ENCODE measurements around the gene HSD11B2. TPM values are rescaled to one million over a fixed set of nuclear protein-coding genes. Genes with fewer than 3 reads are reported as not detected.

The HSD11B2 gene
- total RNA-seq, 1 donor from 2014 or later, result 6.0 TPM

- no peak overlapping the region for H3K4me3 Mint-ChIP-seq (ENCODE audit: unreplicated experiment)
- DNase-seq, result no peak
- H3K27ac Mint-ChIP-seq (ENCODE audit: unreplicated experiment), result no peak overlapping the region
- peaks cover 2% of the 10 kb centered on the region for H3K9me3 Mint-ChIP-seq (ENCODE audit: unreplicated experiment)
- H3K36me3 Mint-ChIP-seq (ENCODE audit: unreplicated experiment), result no peaks in the 10 kb centered on the region
- peaks cover 6% of the 10 kb centered on the region for H3K27me3 Mint-ChIP-seq (ENCODE audit: unreplicated experiment)
- TF ChIP-seq, protein P1, sequence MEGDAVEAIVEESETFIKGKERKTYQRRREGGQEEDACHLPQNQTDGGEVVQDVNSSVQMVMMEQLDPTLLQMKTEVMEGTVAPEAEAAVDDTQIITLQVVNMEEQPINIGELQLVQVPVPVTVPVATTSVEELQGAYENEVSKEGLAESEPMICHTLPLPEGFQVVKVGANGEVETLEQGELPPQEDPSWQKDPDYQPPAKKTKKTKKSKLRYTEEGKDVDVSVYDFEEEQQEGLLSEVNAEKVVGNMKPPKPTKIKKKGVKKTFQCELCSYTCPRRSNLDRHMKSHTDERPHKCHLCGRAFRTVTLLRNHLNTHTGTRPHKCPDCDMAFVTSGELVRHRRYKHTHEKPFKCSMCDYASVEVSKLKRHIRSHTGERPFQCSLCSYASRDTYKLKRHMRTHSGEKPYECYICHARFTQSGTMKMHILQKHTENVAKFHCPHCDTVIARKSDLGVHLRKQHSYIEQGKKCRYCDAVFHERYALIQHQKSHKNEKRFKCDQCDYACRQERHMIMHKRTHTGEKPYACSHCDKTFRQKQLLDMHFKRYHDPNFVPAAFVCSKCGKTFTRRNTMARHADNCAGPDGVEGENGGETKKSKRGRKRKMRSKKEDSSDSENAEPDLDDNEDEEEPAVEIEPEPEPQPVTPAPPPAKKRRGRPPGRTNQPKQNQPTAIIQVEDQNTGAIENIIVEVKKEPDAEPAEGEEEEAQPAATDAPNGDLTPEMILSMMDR (IDR thresholded peaks at IDR 0.05; ENCODE audit: partially characterized antibody, unreplicated experiment), result no peak
- peaks cover 2% of the 10 kb centered on the region for H3K4me1 Mint-ChIP-seq (ENCODE audit: low read depth, unreplicated experiment)
Measured at GRCh38 chr16:67407788-67408452, 23.0 kb upstream of the HSD11B2 start.

DNA sequence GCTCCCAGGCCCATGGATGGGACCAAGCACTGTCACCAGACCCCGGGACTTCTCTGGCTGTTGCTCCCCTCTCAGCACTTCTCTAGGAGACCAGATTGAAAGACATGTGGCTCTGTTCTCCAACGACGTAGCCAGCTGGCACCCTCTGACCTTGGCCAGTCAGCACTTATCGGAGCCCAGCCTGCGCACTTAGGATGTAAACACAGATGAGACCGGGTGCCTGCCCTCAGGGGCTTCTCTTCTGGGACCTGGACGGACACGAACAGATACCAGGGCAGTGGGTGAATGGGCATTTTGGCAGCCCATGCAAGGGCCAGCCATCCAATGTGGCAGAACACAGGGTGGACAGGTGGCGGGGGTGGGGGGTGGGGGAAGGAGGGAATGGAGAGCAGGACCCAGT lies 21.3 kb upstream of the HSD11B2 start:
- no peak overlapping the region for H3K4me3 Mint-ChIP-seq (ENCODE audit: unreplicated experiment)
- TF ChIP-seq, protein P1 (IDR thresholded peaks at IDR 0.05; ENCODE audit: partially characterized antibody, unreplicated experiment), result no peak
- H3K36me3 Mint-ChIP-seq (ENCODE audit: unreplicated experiment), result no peaks in the 10 kb centered on the region
- peaks cover 2% of the 10 kb centered on the region for H3K27me3 Mint-ChIP-seq (ENCODE audit: unreplicated experiment)
- peaks cover 2% of the 10 kb centered on the region for H3K4me1 Mint-ChIP-seq (ENCODE audit: low read depth, unreplicated experiment)
- no peak for DNase-seq
- peak overlapping the region; percentile 82 for H3K27ac Mint-ChIP-seq (ENCODE audit: unreplicated experiment)
- peaks cover 2% of the 10 kb centered on the region for H3K9me3 Mint-ChIP-seq (ENCODE audit: unreplicated experiment)

- no peak for DNase-seq
- Mint-ChIP-seq H3K4me3 (ENCODE audit: unreplicated experiment) (no peak overlapping the region), H3K9me3 (ENCODE audit: unreplicated experiment) (peaks cover 2% of the 10 kb centered on the region), H3K27ac (ENCODE audit: unreplicated experiment) (no peak overlapping the region), H3K27me3 (ENCODE audit: unreplicated experiment) (peaks cover 2% of the 10 kb centered on the region), H3K4me1 (ENCODE audit: low read depth, unreplicated experiment) (peaks cover 2% of the 10 kb centered on the region), H3K36me3 (ENCODE audit: unreplicated experiment) (no peaks in the 10 kb centered on the region)
- TF ChIP-seq, protein P1 (IDR thresholded peaks at IDR 0.05; ENCODE audit: partially characterized antibody, unreplicated experiment), result no peak
Measured at GRCh38 chr16:67411339-67411738, 19.6 kb upstream of the HSD11B2 start.

GRCh38 chr16:67412294-67412693 lies 18.6 kb upstream of the HSD11B2 start:
- DNase-seq, result no peak
- Mint-ChIP-seq H3K27ac (ENCODE audit: unreplicated experiment) (no peak overlapping the region), H3K27me3 (ENCODE audit: unreplicated experiment) (peaks cover 2% of the 10 kb centered on the region), H3K4me3 (ENCODE audit: unreplicated experiment) (no peak overlapping the region), H3K9me3 (ENCODE audit: unreplicated experiment) (peaks cover 5% of the 10 kb centered on the region), H3K36me3 (ENCODE audit: unreplicated experiment) (no peaks in the 10 kb centered on the region), H3K4me1 (ENCODE audit: low read depth, unreplicated experiment) (peaks cover 5% of the 10 kb centered on the region)
- TF ChIP-seq, protein P1 (IDR thresholded peaks at IDR 0.05; ENCODE audit: partially characterized antibody, unreplicated experiment), result no peak

All from glutamatergic neuron (in vitro differentiated cells).